Activated CD4-positive, alpha-beta T cell treated with anti-CD3 and anti-CD28 coated beads for 36 hours (primary cell): ENCODE results near the gene BRIP1. TPM values are rescaled to one million over a fixed set of nuclear protein-coding genes. Genes with fewer than 3 reads are reported as not detected.

Experiments
- ATAC-seq: fragments of 200-7000 bp; cut with Tn5 transposase; one replicate; pipeline ENCODE4 v1.10.0; 2021; ENCODE audit warnings: mild to moderate bottlenecking, moderate library complexity
- CTCF ChIA-PET: fragments of 350-600 bp; sonication (Branson Sonifier 250); formaldehyde crosslinking; loops from one replicate; lab custom pipeline; 2021; ENCODE audit warnings: antibody characterized with exemption; lab: Charles Lee
- POLR2A ChIA-PET: fragments of 350-600 bp; sonication (Branson Sonifier 250); formaldehyde crosslinking; loops from one replicate; lab custom pipeline; 2021; ENCODE audit warnings: antibody characterized with exemption, inconsistent platforms; lab: Charles Lee
- DNase-seq: peaks from one replicate; pipeline ENCODE4 v3.0.0-alpha.2; 2020
- H3K27ac Mint-ChIP-seq: one replicate; pipeline ENCODE4 v1.8.0; 2021; ENCODE audit warnings: mixed read lengths
- H3K27me3 Mint-ChIP-seq: one replicate; pipeline ENCODE4 v1.8.0; 2021; ENCODE audit warnings: mixed read lengths
- H3K36me3 Mint-ChIP-seq: one replicate; pipeline ENCODE4 v1.8.0; 2021; ENCODE audit warnings: low read depth, mixed read lengths
- H3K4me1 Mint-ChIP-seq: one replicate; pipeline ENCODE4 v1.8.0; 2021; ENCODE audit warnings: mixed read lengths
- H3K4me3 Mint-ChIP-seq: one replicate; pipeline ENCODE4 v1.8.0; 2021; ENCODE audit warnings: mild to moderate bottlenecking, moderate library complexity, mixed read lengths
- H3K9me3 Mint-ChIP-seq: one replicate; pipeline ENCODE4 v1.8.0; 2021; ENCODE audit warnings: low read depth, mixed read lengths
- intact Hi-C, 2 experiments: fragments of 100-400 bp; cut with DNase I in 1 of 2; cut with micrococcal nuclease in 1 of 2; formaldehyde crosslinking; loops; one replicate each; pipeline versions ENCODE4 v1.14.2 to v1.15.1; 2022 to 2024; cut with DNase I, micrococcal nuclease
- total RNA-seq, 2 experiments: library from RNA; stranded (reverse); gene quantifications; one replicate each; pipeline ENCODE4 v1.2.3, GENCODE V29; 2021

Gene BRIP1
- total RNA-seq, 2 experiments from 2014 or later = 15.4 to 16.2 TPM

GRCh38 chr17:61658183-61658582, 205.1 kb downstream of the BRIP1 start:
- DNase-seq (no peak), ATAC-seq (no peak)
- CTCF ChIA-PET = no interaction called here
- intact Hi-C loops = no loop called here
- Mint-ChIP-seq H3K27me3 (peaks cover 7% of the 10 kb centered on the region), H3K4me1 (no peaks in the 10 kb centered on the region), H3K9me3 (no peaks in the 10 kb centered on the region), H3K27ac (no peak overlapping the region), H3K4me3 (no peak overlapping the region), H3K36me3 (no peaks in the 10 kb centered on the region)
- POLR2A ChIA-PET = no interaction called here

- no peak overlapping the region for H3K4me3 Mint-ChIP-seq
- ATAC-seq (no peak), DNase-seq (no peak)
- H3K9me3 Mint-ChIP-seq = no peaks in the 10 kb centered on the region
- no peaks in the 10 kb centered on the region for H3K4me1 Mint-ChIP-seq
- intact Hi-C loops = no loop called here
- peaks cover 9% of the 10 kb centered on the region for H3K27me3 Mint-ChIP-seq
- no peaks in the 10 kb centered on the region for H3K36me3 Mint-ChIP-seq
- ChIA-PET POLR2A (no interaction called here), CTCF (interaction anchor here (1.2 kb wide), 1 partner anchor 22 kb away, joined by 7 read pairs; no protein-coding TSS in a partner anchor)
- no peak overlapping the region for H3K27ac Mint-ChIP-seq
Measured at GRCh38 chr17:61657338-61657737, 206.0 kb downstream of the BRIP1 start.

DNA sequence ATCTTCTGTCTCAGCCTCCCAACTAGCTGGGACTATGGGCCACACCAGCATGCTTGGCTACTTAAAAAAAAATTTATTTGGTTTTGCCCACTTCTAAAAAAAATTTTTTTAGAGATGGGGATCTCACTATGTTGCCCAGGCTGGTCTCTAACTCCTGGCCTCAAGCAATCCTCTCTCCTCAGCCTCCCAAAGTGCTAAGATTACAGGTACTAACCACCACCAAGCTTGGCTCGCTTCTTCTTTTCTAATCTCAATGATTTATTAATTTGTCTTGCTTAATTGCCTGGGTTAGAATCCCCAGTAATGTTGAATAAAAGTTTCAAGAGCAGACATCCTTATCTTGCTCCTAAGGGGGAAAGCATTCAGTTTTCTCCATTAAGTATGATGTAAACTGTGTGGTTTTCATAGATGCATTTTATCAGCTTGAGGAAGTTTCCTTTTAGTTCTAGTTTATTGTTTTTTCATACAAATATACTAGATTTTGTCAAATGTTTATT, 206.6 kb downstream of the BRIP1 start:
- no peak for ATAC-seq
- no peaks in the 10 kb centered on the region for H3K36me3 Mint-ChIP-seq
- intact Hi-C loops = no loop called here

DNA sequence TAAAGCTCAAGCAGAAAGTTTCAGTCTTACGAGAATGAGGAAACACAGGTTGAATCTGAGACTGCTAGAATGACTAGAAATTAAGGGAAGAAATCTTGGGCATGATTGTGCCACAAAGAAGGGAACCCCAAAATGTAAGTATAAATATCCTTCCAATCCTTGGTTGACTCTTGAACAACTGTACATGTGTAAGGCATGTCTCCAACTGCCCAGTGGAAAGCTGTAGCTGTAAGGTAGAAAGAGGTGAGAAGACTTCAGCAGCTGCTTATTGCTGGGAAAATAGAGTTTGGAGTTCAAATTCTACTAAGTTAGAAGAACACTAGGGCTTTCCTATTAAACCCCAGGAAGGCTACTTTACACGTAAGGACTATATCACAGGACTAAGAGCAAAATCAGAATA, 212.6 kb downstream of the BRIP1 start:
- H3K9me3 Mint-ChIP-seq = peaks cover 12% of the 10 kb centered on the region
- ChIA-PET POLR2A (no interaction called here), CTCF (interaction anchor here (0.5 kb wide), 1 partner anchor 243 kb away, joined by 3 read pairs; no protein-coding TSS in a partner anchor)
- H3K27ac Mint-ChIP-seq = no peak overlapping the region
- intact Hi-C loops = no loop called here
- DNase-seq (no peak), ATAC-seq (no peak)
- peaks cover 14% of the 10 kb centered on the region for H3K27me3 Mint-ChIP-seq
- H3K4me3 Mint-ChIP-seq = no peak overlapping the region
- H3K36me3 Mint-ChIP-seq = peaks cover 4% of the 10 kb centered on the region
- H3K4me1 Mint-ChIP-seq = no peaks in the 10 kb centered on the region

More for the DNA sequence above, 206.6 kb downstream of the BRIP1 start:
- no peak for DNase-seq
- no peaks in the 10 kb centered on the region for H3K4me1 Mint-ChIP-seq
- H3K27me3 Mint-ChIP-seq = peaks cover 11% of the 10 kb centered on the region
- H3K4me3 Mint-ChIP-seq = no peak overlapping the region
- CTCF ChIA-PET = interaction anchor here (1.2 kb wide), 1 partner anchor 22 kb away, joined by 7 read pairs; no protein-coding TSS in a partner anchor
- H3K27ac Mint-ChIP-seq = no peak overlapping the region
- POLR2A ChIA-PET = no interaction called here
- H3K9me3 Mint-ChIP-seq = peaks cover 4% of the 10 kb centered on the region

DNA sequence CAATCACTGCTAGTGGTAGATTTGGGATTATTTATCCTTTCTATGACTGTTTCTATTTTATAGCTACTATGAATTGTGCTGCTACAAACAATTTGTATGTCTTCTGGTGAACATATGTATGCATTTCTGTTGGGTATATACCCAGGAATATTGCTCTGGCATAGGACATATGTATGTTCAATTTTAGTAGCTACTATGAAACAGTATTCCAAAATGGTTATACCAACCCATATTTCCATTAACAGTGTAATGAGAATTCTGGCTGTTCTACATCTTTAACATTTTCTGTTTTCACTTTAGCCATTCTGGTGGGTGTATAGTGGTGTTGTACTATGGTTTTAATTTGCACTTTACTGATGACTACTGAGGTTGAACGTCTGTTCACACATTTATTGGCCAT, 214.7 kb downstream of the BRIP1 start:
- Mint-ChIP-seq H3K27ac (no peak overlapping the region), H3K9me3 (peaks cover 12% of the 10 kb centered on the region), H3K4me3 (no peak overlapping the region), H3K36me3 (peaks cover 4% of the 10 kb centered on the region), H3K27me3 (peaks cover 18% of the 10 kb centered on the region), H3K4me1 (no peaks in the 10 kb centered on the region)
- DNase-seq = no peak
- ATAC-seq = no peak
- ChIA-PET CTCF (interaction anchor here (0.8 to 1.5 kb wide), 3 partner anchors 14 to 151 kb away, joined by 3 to 6 read pairs (median 3); no protein-coding TSS in a partner anchor), POLR2A (no interaction called here)
- intact Hi-C loops = no loop called here

- Mint-ChIP-seq H3K27ac (no peak overlapping the region), H3K27me3 (peaks cover 12% of the 10 kb centered on the region), H3K9me3 (peaks cover 10% of the 10 kb centered on the region), H3K4me1 (no peaks in the 10 kb centered on the region), H3K4me3 (no peak overlapping the region), H3K36me3 (peaks cover 4% of the 10 kb centered on the region)
- POLR2A ChIA-PET = no interaction called here
- DNase-seq (no peak), ATAC-seq (no peak)
- intact Hi-C loops = no loop called here
- CTCF ChIA-PET = no interaction called here
Measured at GRCh38 chr17:61647047-61647446, 216.3 kb downstream of the BRIP1 start.

- DNase-seq (no peak), ATAC-seq (no peak)
- POLR2A ChIA-PET = no interaction called here
- no peak overlapping the region for H3K4me3 Mint-ChIP-seq
- no peak overlapping the region for H3K27ac Mint-ChIP-seq
- H3K9me3 Mint-ChIP-seq = peaks cover 5% of the 10 kb centered on the region
- peaks cover 4% of the 10 kb centered on the region for H3K36me3 Mint-ChIP-seq
- intact Hi-C loops = no loop called here
- H3K4me1 Mint-ChIP-seq = no peaks in the 10 kb centered on the region
- H3K27me3 Mint-ChIP-seq = peaks cover 12% of the 10 kb centered on the region
- CTCF ChIA-PET = interaction anchor here (1.8 kb wide), 1 partner anchor 11 kb away, joined by 9 read pairs; no protein-coding TSS in a partner anchor
Measured at GRCh38 chr17:61646482-61646881, 216.8 kb downstream of the BRIP1 start.

DNA sequence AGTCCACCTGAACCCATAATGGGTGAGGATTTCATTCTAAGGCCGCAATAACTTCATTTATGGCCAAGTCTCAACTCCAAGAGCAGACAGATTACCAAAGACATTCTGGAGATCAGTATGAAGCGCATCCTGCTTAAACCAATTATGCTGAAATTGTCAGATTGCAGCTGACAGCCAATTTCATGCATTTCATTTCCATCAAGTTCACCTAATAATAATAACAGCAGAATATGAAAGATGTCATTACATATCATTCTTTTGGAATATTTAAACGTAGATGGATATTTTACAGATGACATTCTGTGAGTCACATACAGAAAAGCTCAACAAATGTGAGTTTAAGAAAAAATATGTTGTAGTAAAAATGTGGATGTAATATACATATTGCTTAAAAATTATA, 217.4 kb downstream of the BRIP1 start:
- ChIA-PET CTCF (interaction anchor here (1.8 kb wide), 1 partner anchor 11 kb away, joined by 9 read pairs; no protein-coding TSS in a partner anchor), POLR2A (no interaction called here)
- DNase-seq = no peak
- Mint-ChIP-seq H3K4me3 (no peak overlapping the region), H3K4me1 (no peaks in the 10 kb centered on the region), H3K36me3 (peaks cover 4% of the 10 kb centered on the region), H3K27ac (no peak overlapping the region), H3K27me3 (peaks cover 15% of the 10 kb centered on the region), H3K9me3 (peaks cover 3% of the 10 kb centered on the region)
- intact Hi-C loops = no loop called here
- no peak for ATAC-seq

GRCh38 chr17:61644800-61645774, 218.2 kb downstream of the BRIP1 start:
- no peaks in the 10 kb centered on the region for H3K9me3 Mint-ChIP-seq
- H3K4me3 Mint-ChIP-seq = no peak overlapping the region
- CTCF ChIA-PET = interaction anchor here (0.7 to 1.8 kb wide), 2 partner anchors 10 to 168 kb away, joined by 3 to 9 read pairs; no protein-coding TSS in a partner anchor
- POLR2A ChIA-PET = no interaction called here
- H3K27me3 Mint-ChIP-seq = peaks cover 12% of the 10 kb centered on the region
- intact Hi-C loops = no loop called here
- ATAC-seq (no peak), DNase-seq (no peak)
- no peak overlapping the region for H3K27ac Mint-ChIP-seq
- no peaks in the 10 kb centered on the region for H3K4me1 Mint-ChIP-seq
- no peaks in the 10 kb centered on the region for H3K36me3 Mint-ChIP-seq

DNA sequence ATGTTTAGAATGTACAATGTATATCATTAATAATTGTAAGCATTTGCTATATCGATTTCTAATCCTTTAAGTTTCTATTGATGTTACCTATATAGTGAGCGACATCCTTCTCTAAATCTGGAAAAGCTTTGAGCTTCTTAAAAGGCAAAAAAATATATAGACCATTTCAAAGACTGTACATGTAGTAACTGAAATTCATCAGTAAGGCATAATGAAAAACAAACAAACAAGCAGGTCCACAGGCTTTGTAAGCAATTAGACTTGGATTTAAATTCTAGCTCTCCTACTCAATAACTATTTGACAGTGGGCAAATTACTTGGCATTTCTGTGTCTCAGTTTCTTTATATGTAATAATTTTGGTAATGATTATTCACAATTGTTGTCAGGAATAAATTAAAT, 220.6 kb downstream of the BRIP1 start:
- ATAC-seq (no peak), DNase-seq (no peak)
- H3K27ac Mint-ChIP-seq = no peak overlapping the region
- no peak overlapping the region for H3K4me3 Mint-ChIP-seq
- ChIA-PET CTCF (no interaction called here), POLR2A (no interaction called here)
- no peaks in the 10 kb centered on the region for H3K36me3 Mint-ChIP-seq
- intact Hi-C loops = no loop called here
- H3K4me1 Mint-ChIP-seq = no peaks in the 10 kb centered on the region
- peaks cover 15% of the 10 kb centered on the region for H3K27me3 Mint-ChIP-seq
- H3K9me3 Mint-ChIP-seq = no peaks in the 10 kb centered on the region

DNA sequence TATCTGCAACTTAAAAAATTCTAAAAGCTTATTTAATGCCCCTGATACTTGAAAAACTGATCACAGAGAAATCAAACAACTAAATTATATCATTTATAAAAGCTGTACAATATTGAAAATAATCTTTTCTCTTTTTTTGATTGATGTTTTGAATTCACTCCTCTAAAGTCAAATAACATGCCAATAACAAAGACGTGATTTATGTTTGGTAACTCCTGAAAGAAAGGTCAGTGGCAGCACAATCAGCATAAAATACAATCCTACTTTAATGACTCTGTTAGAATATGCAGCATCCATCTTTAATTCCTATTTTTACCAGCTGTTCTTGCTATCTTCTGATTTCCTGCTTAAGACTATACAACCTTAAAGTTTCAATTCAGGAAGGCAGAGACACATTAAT, 221.6 kb downstream of the BRIP1 start:
- H3K27ac Mint-ChIP-seq = no peak overlapping the region
- ATAC-seq = no peak
- no peaks in the 10 kb centered on the region for H3K4me1 Mint-ChIP-seq
- H3K27me3 Mint-ChIP-seq = peaks cover 20% of the 10 kb centered on the region
- intact Hi-C loops = no loop called here
- ChIA-PET POLR2A (no interaction called here), CTCF (interaction anchor here (0.6 kb wide), 1 partner anchor 16 kb away, joined by 3 read pairs; no protein-coding TSS in a partner anchor)
- no peaks in the 10 kb centered on the region for H3K9me3 Mint-ChIP-seq
- no peak for DNase-seq
- H3K4me3 Mint-ChIP-seq = no peak overlapping the region
- no peaks in the 10 kb centered on the region for H3K36me3 Mint-ChIP-seq
